ENCODE results near the gene COX7A2L.
"Not testable (repeated sequence)": the region's sequence is repeated elsewhere in the genome, so short reads cannot be mapped to it uniquely, and the experiment has no call there.

Gene COX7A2L

GRCh38 chr2:42363413-42363812 is 2.4 kb upstream of the COX7A2L start:
- H3K4me1 ChIP-seq (ENCODE audit: control insufficient read depth, insufficient read depth, low read length): peaks cover 15% of the 10 kb centered on the region
- no peak overlapping the region for H3K9ac ChIP-seq (ENCODE audit: low read length)
- H3K27me3 ChIP-seq (ENCODE audit: control insufficient read depth, insufficient read depth, low read length): no peaks in the 10 kb centered on the region
- no peak overlapping the region for H3K4me3 ChIP-seq (ENCODE audit: low read length)
- no peaks in the 10 kb centered on the region for H3K9me3 ChIP-seq (ENCODE audit: control insufficient read depth, low read length)
- H3K36me3 ChIP-seq (ENCODE audit: control insufficient read depth, insufficient read depth, low read length): no peaks in the 10 kb centered on the region

- Histone ChIP-seq H3K27me3 (ENCODE audit: control insufficient read depth, insufficient read depth, low read length) (no peaks in the 10 kb centered on the region), H3K9ac (ENCODE audit: low read length) (peak overlapping the region; percentile 96), H3K4me1 (ENCODE audit: control insufficient read depth, insufficient read depth, low read length) (peaks cover 11% of the 10 kb centered on the region), H3K4me3 (ENCODE audit: low read length) (peak overlapping the region; percentile 55), H3K36me3 (ENCODE audit: control insufficient read depth, insufficient read depth, low read length) (no peaks in the 10 kb centered on the region), H3K9me3 (ENCODE audit: control insufficient read depth, low read length) (no peaks in the 10 kb centered on the region)
These were observed 789 bp upstream of the COX7A2L start for GRCh38 chr2:42361728-42362283.

DNA sequence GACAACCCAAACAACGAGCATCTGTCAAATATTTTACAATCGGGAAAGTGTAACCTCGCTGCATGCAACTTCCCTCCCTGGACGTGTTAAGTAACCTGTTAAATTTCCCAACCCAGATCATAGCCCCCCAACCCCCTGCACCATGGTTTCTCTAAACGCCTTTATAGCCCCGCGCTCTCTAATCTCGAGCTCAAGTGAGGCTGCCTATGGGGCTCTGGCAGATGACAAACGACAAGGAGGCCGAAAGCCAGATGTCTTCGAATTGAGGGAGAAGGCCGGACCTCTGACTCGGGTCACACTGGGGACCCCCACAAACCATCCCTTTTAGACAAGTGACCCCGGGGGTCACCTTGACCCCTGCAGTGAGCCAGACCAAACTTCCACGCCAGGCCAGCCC is 526 bp downstream of the COX7A2L start:
- peak overlapping the region; percentile 96 for H3K9ac ChIP-seq (ENCODE audit: low read length)
- H3K36me3 ChIP-seq (ENCODE audit: control insufficient read depth, insufficient read depth, low read length): no peaks in the 10 kb centered on the region
- peaks cover 11% of the 10 kb centered on the region for H3K4me1 ChIP-seq (ENCODE audit: control insufficient read depth, insufficient read depth, low read length)
- H3K9me3 ChIP-seq (ENCODE audit: control insufficient read depth, low read length): no peaks in the 10 kb centered on the region
- no peaks in the 10 kb centered on the region for H3K27me3 ChIP-seq (ENCODE audit: control insufficient read depth, insufficient read depth, low read length)
- H3K4me3 ChIP-seq (ENCODE audit: low read length): peak overlapping the region; percentile 95

GRCh38 chr2:42359965-42360483 is 993 bp downstream of the COX7A2L start:
- no peaks in the 10 kb centered on the region for H3K9me3 ChIP-seq (ENCODE audit: control insufficient read depth, low read length)
- peak overlapping the region; percentile 95 for H3K4me3 ChIP-seq (ENCODE audit: low read length)
- no peaks in the 10 kb centered on the region for H3K36me3 ChIP-seq (ENCODE audit: control insufficient read depth, insufficient read depth, low read length)
- no peaks in the 10 kb centered on the region for H3K27me3 ChIP-seq (ENCODE audit: control insufficient read depth, insufficient read depth, low read length)
- H3K9ac ChIP-seq (ENCODE audit: low read length): peak overlapping the region; percentile 96
- peaks cover 11% of the 10 kb centered on the region for H3K4me1 ChIP-seq (ENCODE audit: control insufficient read depth, insufficient read depth, low read length)

DNA sequence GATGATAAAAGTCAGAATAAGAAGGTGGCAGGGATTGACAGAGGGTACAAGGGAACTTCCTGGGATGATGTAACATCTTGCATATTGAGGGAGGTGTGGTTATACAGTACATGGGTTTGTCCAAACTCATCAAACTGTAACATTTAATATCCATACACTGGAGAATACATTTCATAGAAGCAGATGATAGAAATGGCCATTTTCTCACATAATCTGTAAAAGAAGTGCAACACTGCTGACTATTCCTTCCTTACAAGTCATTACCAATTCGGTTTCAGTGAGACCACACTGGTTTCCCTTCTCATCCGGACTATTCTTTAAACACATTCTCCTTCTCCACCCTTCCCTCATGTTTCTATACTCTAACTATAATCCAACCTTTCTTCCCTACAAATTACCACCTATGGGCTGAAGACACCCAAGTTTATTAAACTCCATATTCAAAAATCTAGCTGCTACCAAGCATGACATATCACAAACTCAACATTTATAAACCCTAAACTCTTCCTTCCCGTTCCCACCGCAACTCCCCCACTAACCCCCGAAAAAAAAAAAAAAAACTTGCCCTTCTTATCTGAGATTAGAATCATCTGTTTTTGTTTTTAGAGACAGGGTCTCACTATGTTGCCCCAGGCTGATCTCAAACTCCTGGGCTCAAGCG is 1.6 kb downstream of the COX7A2L start:
- Histone ChIP-seq H3K36me3 (ENCODE audit: control insufficient read depth, insufficient read depth, low read length) (no peaks in the 10 kb centered on the region), H3K4me3 (ENCODE audit: low read length) (peak overlapping the region; percentile 95), H3K4me1 (ENCODE audit: control insufficient read depth, insufficient read depth, low read length) (peaks cover 11% of the 10 kb centered on the region), H3K27me3 (ENCODE audit: control insufficient read depth, insufficient read depth, low read length) (no peaks in the 10 kb centered on the region), H3K9ac (ENCODE audit: low read length) (peak overlapping the region; percentile 96), H3K9me3 (ENCODE audit: control insufficient read depth, low read length) (no peaks in the 10 kb centered on the region)

DNA sequence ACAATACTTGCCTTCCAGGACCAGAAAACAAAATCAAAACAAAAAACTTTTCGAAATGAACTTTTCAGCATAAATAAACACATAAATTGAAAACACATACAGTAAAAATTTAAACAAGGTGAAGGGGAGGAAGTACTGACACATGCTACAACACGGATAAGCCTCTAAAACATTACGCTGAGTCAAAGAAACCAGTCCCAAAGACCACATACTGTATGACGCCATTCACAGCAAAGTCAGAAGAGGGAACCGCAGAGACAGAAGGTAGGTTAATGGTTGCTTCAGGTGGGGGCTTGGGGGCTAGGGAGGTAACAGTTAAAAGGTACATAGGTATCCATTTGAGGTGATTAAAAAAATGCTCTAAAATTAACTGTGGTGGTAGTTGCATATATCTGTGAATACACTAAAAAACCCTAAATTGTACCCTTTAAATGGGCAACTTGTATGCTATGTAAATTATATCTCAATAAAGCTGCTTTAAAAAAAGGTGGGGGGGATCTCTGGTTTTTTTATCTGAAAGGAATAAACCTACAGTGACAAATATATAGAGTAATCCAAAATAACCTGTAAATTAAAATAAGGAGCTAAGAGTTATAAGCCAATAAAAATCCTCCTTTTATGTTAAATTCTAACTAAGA is 7.1 kb downstream of the COX7A2L start:
- H3K9ac ChIP-seq (ENCODE audit: low read length): no peak overlapping the region

GRCh38 chr2:42351864-42352263 is 9.2 kb downstream of the COX7A2L start:
- Histone ChIP-seq H3K9me3 (ENCODE audit: control insufficient read depth, low read length) (no peaks in the 10 kb centered on the region), H3K4me3 (ENCODE audit: low read length) (no peak overlapping the region), H3K4me1 (ENCODE audit: control insufficient read depth, insufficient read depth, low read length) (no peaks in the 10 kb centered on the region), H3K9ac (ENCODE audit: low read length) (no peak overlapping the region), H3K27me3 (ENCODE audit: control insufficient read depth, insufficient read depth, low read length) (no peaks in the 10 kb centered on the region), H3K36me3 (ENCODE audit: control insufficient read depth, insufficient read depth, low read length) (no peaks in the 10 kb centered on the region)

More for the DNA sequence above, 7.1 kb downstream of the COX7A2L start:
- no peaks in the 10 kb centered on the region for H3K36me3 ChIP-seq (ENCODE audit: control insufficient read depth, insufficient read depth, low read length)
- no peak overlapping the region for H3K4me3 ChIP-seq (ENCODE audit: low read length)
- no peaks in the 10 kb centered on the region for H3K27me3 ChIP-seq (ENCODE audit: control insufficient read depth, insufficient read depth, low read length)
- peaks cover under 1% of the 10 kb centered on the region for H3K4me1 ChIP-seq (ENCODE audit: control insufficient read depth, insufficient read depth, low read length)
- H3K9me3 ChIP-seq (ENCODE audit: control insufficient read depth, low read length): no peaks in the 10 kb centered on the region

GRCh38 chr2:42350434-42351063 is 10.5 kb downstream of the COX7A2L start:
- Histone ChIP-seq H3K4me3 (ENCODE audit: low read length) (no peak overlapping the region), H3K9me3 (ENCODE audit: control insufficient read depth, low read length) (no peaks in the 10 kb centered on the region), H3K4me1 (ENCODE audit: control insufficient read depth, insufficient read depth, low read length) (no peaks in the 10 kb centered on the region), H3K9ac (ENCODE audit: low read length) (no peak overlapping the region), H3K36me3 (ENCODE audit: control insufficient read depth, insufficient read depth, low read length) (no peaks in the 10 kb centered on the region), H3K27me3 (ENCODE audit: control insufficient read depth, insufficient read depth, low read length) (no peaks in the 10 kb centered on the region)

- no peaks in the 10 kb centered on the region for H3K9me3 ChIP-seq (ENCODE audit: control insufficient read depth, low read length)
- H3K9ac ChIP-seq (ENCODE audit: low read length): no peak overlapping the region
- no peaks in the 10 kb centered on the region for H3K36me3 ChIP-seq (ENCODE audit: control insufficient read depth, insufficient read depth, low read length)
- H3K27me3 ChIP-seq (ENCODE audit: control insufficient read depth, insufficient read depth, low read length): no peaks in the 10 kb centered on the region
- H3K4me1 ChIP-seq (ENCODE audit: control insufficient read depth, insufficient read depth, low read length): no peaks in the 10 kb centered on the region
- no peak overlapping the region for H3K4me3 ChIP-seq (ENCODE audit: low read length)
These were observed 12.8 kb downstream of the COX7A2L start for GRCh38 chr2:42348113-42348805.

- not testable (repeated sequence) for H3K4me3 ChIP-seq (ENCODE audit: low read length); H3K36me3 ChIP-seq (ENCODE audit: control insufficient read depth, insufficient read depth, low read length); H3K9ac ChIP-seq (ENCODE audit: low read length); H3K27me3 ChIP-seq (ENCODE audit: control insufficient read depth, insufficient read depth, low read length); H3K9me3 ChIP-seq (ENCODE audit: control insufficient read depth, low read length); H3K4me1 ChIP-seq (ENCODE audit: control insufficient read depth, insufficient read depth, low read length)
These were observed 13.5 kb downstream of the COX7A2L start for GRCh38 chr2:42347518-42347917.

DNA sequence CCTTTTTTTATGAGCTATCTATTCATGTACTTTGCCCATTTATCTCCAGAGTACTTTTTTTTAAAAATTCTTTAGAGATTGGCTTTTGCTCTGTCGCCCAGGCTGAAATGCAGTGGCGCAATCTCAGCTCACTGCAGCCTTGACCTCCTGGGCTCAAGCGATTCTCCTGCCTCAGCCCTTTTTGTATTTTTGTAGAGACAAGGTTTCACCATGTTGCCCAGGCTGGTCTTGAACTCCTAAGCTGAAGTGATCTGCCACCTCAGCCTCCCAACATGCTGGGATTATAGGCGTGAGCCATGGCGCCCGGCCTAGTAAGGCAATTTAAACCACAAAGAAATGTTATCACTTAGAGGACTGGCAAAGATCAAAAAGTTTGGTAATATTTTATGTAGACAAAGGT is 14.2 kb downstream of the COX7A2L start:
- H3K4me3 ChIP-seq (ENCODE audit: low read length); H3K9me3 ChIP-seq (ENCODE audit: control insufficient read depth, low read length); H3K36me3 ChIP-seq (ENCODE audit: control insufficient read depth, insufficient read depth, low read length); H3K27me3 ChIP-seq (ENCODE audit: control insufficient read depth, insufficient read depth, low read length); H3K4me1 ChIP-seq (ENCODE audit: control insufficient read depth, insufficient read depth, low read length); H3K9ac ChIP-seq (ENCODE audit: low read length): not testable (repeated sequence)

All from mucosa of stomach (tissue), 1 donor.